OCI-LY7 (cell line): Measurements from ENCODE around the gene CDYL. TPM values are rescaled to one million over a fixed set of nuclear protein-coding genes. Genes with fewer than 3 reads are reported as not detected.

ENCODE experiments used
- BruUV-seq: library from RNA; stranded (reverse); fragments of 400-500 nt; replicated peaks from 2 replicates; lab custom pipeline; 2021; lab: Mats Ljungman, UMichigan
- CTCF ChIA-PET: fragments of 300-600 bp; sonication (Branson Sonifier 250); formaldehyde crosslinking; loops from one replicate; lab custom pipeline; 2022; ENCODE audit warnings: antibody characterized with exemption; ENCODE audit not compliant: unreplicated experiment; lab: Charles Lee
- POLR2A ChIA-PET: fragments of 300-600 bp; sonication (Branson Sonifier 250); formaldehyde crosslinking; loops from one replicate; lab custom pipeline; 2022; ENCODE audit warnings: antibody characterized with exemption; lab: Charles Lee
- DNase-seq: peaks from one replicate; pipeline ENCODE4 v3.0.0-alpha.2; 2015; ENCODE audit warnings: low spot score
- H2AFZ ChIP-seq: fragments of 200-600 bp; sonication (generic), shearing (Covaris generic); 2 replicates; pipeline ENCODE4 v1.6.1; 2014; ENCODE audit warnings: mild to moderate bottlenecking, antibody characterized with exemption, low read length, moderate library complexity
- H3K27ac ChIP-seq: fragments of 200-600 bp; sonication (generic); 2 replicates; pipeline ENCODE4 v1.5.1; 2014; ENCODE audit warnings: mixed run types, low read depth, mild to moderate bottlenecking, moderate library complexity, low read length, inconsistent platforms; ENCODE audit not compliant: poor library complexity, severe bottlenecking
- H3K36me3 ChIP-seq: fragments of 200-600 bp; sonication (generic); 2 replicates; pipeline ENCODE4 v1.6.1; 2014; ENCODE audit warnings: mild to moderate bottlenecking, antibody characterized with exemption, low read length, moderate library complexity, mixed read lengths; ENCODE audit not compliant: insufficient read depth
- H3K4me1 ChIP-seq: fragments of 200-600 bp; sonication (generic); 2 replicates; pipeline ENCODE4 v1.5.1; 2014; ENCODE audit warnings: mild to moderate bottlenecking, low read length; ENCODE audit not compliant: insufficient read depth, poor library complexity, severe bottlenecking
- H3K4me2 ChIP-seq: fragments of 200-600 bp; sonication (generic); 2 replicates; pipeline ENCODE4 v1.6.1; 2014; ENCODE audit warnings: mild to moderate bottlenecking, low read length
- H3K4me3 ChIP-seq: fragments of 200-600 bp; sonication (generic); 2 replicates; pipeline ENCODE4 v1.5.1; 2014; ENCODE audit warnings: mild to moderate bottlenecking, low read depth, low read length; ENCODE audit not compliant: poor library complexity, severe bottlenecking
- H3K79me2 ChIP-seq: fragments of 200-600 bp; sonication (generic); 2 replicates; pipeline ENCODE4 v1.6.1; 2016; ENCODE audit warnings: low read depth, mild to moderate bottlenecking, low read length, moderate library complexity, mixed read lengths; ENCODE audit not compliant: insufficient read depth
- H3K9me2 ChIP-seq: fragments of 200-600 bp; sonication (generic); 2 replicates; pipeline ENCODE4 v1.6.1; 2016; ENCODE audit warnings: mild to moderate bottlenecking, low read length, mixed read lengths; ENCODE audit not compliant: insufficient read depth
- H3K9me3 ChIP-seq: fragments of 200-600 bp; sonication (generic); 2 replicates; pipeline ENCODE4 v1.6.1; 2014; ENCODE audit warnings: mild to moderate bottlenecking, mixed run types, low read length, mixed read lengths
- H4K20me1 ChIP-seq: fragments of 200-600 bp; sonication (generic); 2 replicates; pipeline ENCODE4 v1.6.1; 2014; ENCODE audit warnings: mild to moderate bottlenecking, antibody characterized with exemption, low read length, moderate library complexity, mixed read lengths; ENCODE audit not compliant: insufficient read depth
- CTCF ChIP-seq: fragments of 200-600 bp; sonication (generic); conservative IDR thresholded peaks from 2 replicates; pipeline ENCODE4 v1.5.1; 2014; ENCODE audit warnings: mild to moderate bottlenecking, antibody characterized with exemption, low read length, moderate library complexity, mixed read lengths
- EZH2phosphoT487 ChIP-seq: fragments of 200-600 bp; sonication (generic); IDR thresholded peaks from 2 replicates; pipeline ENCODE4 v1.6.1; 2018; ENCODE audit warnings: low read depth, borderline replicate concordance, mild to moderate bottlenecking, mixed run types, antibody characterized with exemption, low read length, moderate library complexity, mixed read lengths
- intact Hi-C: fragments of 100-400 bp; cut with micrococcal nuclease; formaldehyde crosslinking; loops from one replicate; pipeline ENCODE4 v1.10.0; 2022; ENCODE audit not compliant: unreplicated experiment
- total RNA-seq, 2 experiments: library from RNA; depleted of rRNA in 1 of 2; stranded (reverse); fragments of >200 nt in 1 of 2; shearing (Covaris generic) in 1 of 2; gene quantifications; 2 replicates each; pipeline ENCODE4 v1.2.3, GENCODE V29; 2014 to 2022

The CDYL gene
- total RNA-seq, 2 experiments from 2014 or later, result 33.6 to 76.4 TPM

DNA sequence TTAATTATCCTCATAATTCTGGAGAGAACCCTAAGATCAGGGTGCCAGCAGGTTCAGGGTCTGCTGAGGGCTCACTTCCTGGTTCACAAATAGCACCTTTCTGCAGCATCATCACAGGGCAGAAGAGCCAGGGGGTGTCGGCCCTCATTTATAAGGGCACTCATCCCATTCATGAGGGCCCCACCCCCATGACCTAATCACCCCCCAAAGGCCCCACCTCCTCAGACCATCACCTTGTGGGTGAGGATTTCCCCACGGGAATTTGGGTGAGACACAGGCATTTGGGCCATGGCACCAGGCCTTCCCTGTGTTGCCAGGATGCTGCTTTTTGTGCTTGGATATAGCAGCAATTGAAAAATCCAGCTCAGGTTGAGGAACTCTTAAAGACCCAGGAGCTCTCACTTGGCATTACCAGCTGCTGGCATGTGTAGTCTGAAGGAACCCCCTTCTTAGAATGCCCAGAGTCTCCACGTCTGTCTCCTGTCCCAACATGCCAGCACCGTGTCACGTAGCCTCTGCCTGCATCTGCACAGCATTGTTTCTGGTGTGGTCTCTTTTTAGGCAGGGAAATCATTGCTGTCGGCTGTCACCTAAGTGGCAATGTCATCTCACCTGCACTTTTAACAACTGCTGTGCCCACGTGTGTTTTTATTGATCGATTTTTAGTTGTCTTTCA, 156.2 kb downstream of the CDYL start:
- Histone ChIP-seq H2AFZ (no peak overlapping the region), H3K36me3 (no peaks in the 10 kb centered on the region; the same call in 1 of the 2 replicates), H3K9me2 (no peaks in the 10 kb centered on the region), H3K27ac (no peak overlapping the region), H3K79me2 (peaks cover 6% of the 10 kb centered on the region; the same call in 1 of the 2 replicates), H4K20me1 (no peaks in the 10 kb centered on the region), H3K4me3 (no peak overlapping the region), H3K4me2 (no peak overlapping the region), H3K9me3 (no peaks in the 10 kb centered on the region), H3K4me1 (peaks cover 6% of the 10 kb centered on the region)
- BruUV-seq, result no TSS peak
- intact Hi-C loops, result no loop called here
- TF ChIP-seq EZH2phosphoT487, result no peak
- no peak for TF ChIP-seq CTCF
- DNase-seq, result no peak
- ChIA-PET POLR2A (interaction anchor here (0.6 kb wide), 1 partner anchor 278 kb away, joined by 5 read pairs; no protein-coding TSS in a partner anchor), CTCF (no interaction called here)

GRCh38 chr6:4935486-4935885, 159.3 kb downstream of the CDYL start:
- intact Hi-C loops, result loop anchor here (5.0 kb wide), 2 partner anchors 68 to 158 kb away; partner anchors contain the start of gene CDYL
- POLR2A ChIA-PET, result interaction anchor here (1.0 kb wide), 1 partner anchor 50 kb away, joined by 3 read pairs; no protein-coding TSS in a partner anchor

More at GRCh38 chr6:4935486-4935885, 159.3 kb downstream of the CDYL start:
- no peak for DNase-seq
- Histone ChIP-seq H3K27ac (no peak overlapping the region), H3K9me3 (no peaks in the 10 kb centered on the region), H3K4me3 (no peak overlapping the region), H3K4me2 (no peak overlapping the region), H3K9me2 (no peaks in the 10 kb centered on the region), H4K20me1 (no peaks in the 10 kb centered on the region), H2AFZ (no peak overlapping the region), H3K36me3 (peaks cover 3% of the 10 kb centered on the region; the same call in 1 of the 2 replicates), H3K79me2 (no peaks in the 10 kb centered on the region), H3K4me1 (peaks cover 6% of the 10 kb centered on the region)
- no peak for TF ChIP-seq EZH2phosphoT487
- TF ChIP-seq CTCF, result no peak
- CTCF ChIA-PET, result no interaction called here
- no TSS peak for BruUV-seq
